ENCODE results near the gene NAA25. TPM values are rescaled to one million over a fixed set of nuclear protein-coding genes. Genes with fewer than 3 reads are reported as not detected.
A peak's percentile ranks its signal among the peaks of the same experiment; 100 is the strongest.
"Not testable (repeated sequence)": the region's sequence is repeated elsewhere in the genome, so short reads cannot be mapped to it uniquely, and the experiment has no call there.

The NAA25 gene
- total RNA-seq, 1 donor from 2014 or later, result 22.9 TPM

- H3K36me3 ChIP-seq (ENCODE audit: control insufficient read depth, insufficient read depth, low read length), result no peaks in the 10 kb centered on the region
- TF ChIP-seq CTCF (IDR thresholded peaks at IDR 0.05; ENCODE audit: insufficient read depth, low read length, severe bottlenecking), result peak; percentile 46
- FAIRE-seq (no peak), DNase-seq (ENCODE audit: low read depth) (peak; percentile 98)
- H3K4me3 ChIP-seq (ENCODE audit: low read depth, low read length), result no peak overlapping the region
- H3K27me3 ChIP-seq (ENCODE audit: control insufficient read depth, insufficient read depth, low read length), result no peaks in the 10 kb centered on the region
Observed at GRCh38 chr12:112112409-112113133, 4.0 kb upstream of the NAA25 start.

- peak; percentile 4 for TF ChIP-seq CTCF (IDR thresholded peaks at IDR 0.05; ENCODE audit: insufficient read depth, low read length, severe bottlenecking)
- no peak for DNase-seq (ENCODE audit: low read depth)
- Histone ChIP-seq H3K4me3 (ENCODE audit: low read depth, low read length) (no peak overlapping the region), H3K36me3 (ENCODE audit: control insufficient read depth, insufficient read depth, low read length) (no peaks in the 10 kb centered on the region), H3K27me3 (ENCODE audit: control insufficient read depth, insufficient read depth, low read length) (no peaks in the 10 kb centered on the region)
- no peak for FAIRE-seq
Observed at GRCh38 chr12:112111931-112112330, 3.3 kb upstream of the NAA25 start.

- not testable (repeated sequence) for H3K27me3 ChIP-seq (ENCODE audit: control insufficient read depth, insufficient read depth, low read length); H3K4me3 ChIP-seq (ENCODE audit: low read depth, low read length); DNase-seq (ENCODE audit: low read depth); H3K36me3 ChIP-seq (ENCODE audit: control insufficient read depth, insufficient read depth, low read length); FAIRE-seq
Observed at GRCh38 chr12:112110787-112111662, 2.4 kb upstream of the NAA25 start.

- no peak for TF ChIP-seq CTCF (IDR thresholded peaks at IDR 0.05; ENCODE audit: insufficient read depth, low read length, severe bottlenecking)
- FAIRE-seq, result no peak
- H3K36me3 ChIP-seq (ENCODE audit: control insufficient read depth, insufficient read depth, low read length), result peaks cover 1% of the 10 kb centered on the region
- peak; percentile 52 for DNase-seq (ENCODE audit: low read depth)
- no peaks in the 10 kb centered on the region for H3K27me3 ChIP-seq (ENCODE audit: control insufficient read depth, insufficient read depth, low read length)
- peak overlapping the region; percentile 47 for H3K4me3 ChIP-seq (ENCODE audit: low read depth, low read length)
Observed at GRCh38 chr12:112107306-112108201, 1.0 kb downstream of the NAA25 start.

- FAIRE-seq (no peak), DNase-seq (ENCODE audit: low read depth) (no peak)
- H3K36me3 ChIP-seq (ENCODE audit: control insufficient read depth, insufficient read depth, low read length), result peaks cover 3% of the 10 kb centered on the region
- no peak for TF ChIP-seq CTCF (IDR thresholded peaks at IDR 0.05; ENCODE audit: insufficient read depth, low read length, severe bottlenecking)
- no peak overlapping the region for H3K4me3 ChIP-seq (ENCODE audit: low read depth, low read length)
- no peaks in the 10 kb centered on the region for H3K27me3 ChIP-seq (ENCODE audit: control insufficient read depth, insufficient read depth, low read length)
Observed at GRCh38 chr12:112105891-112106290, 2.7 kb downstream of the NAA25 start.
